ENCODE measurements around the gene PSMC3. TPM values are rescaled to one million over a fixed set of nuclear protein-coding genes. Genes with fewer than 3 reads are reported as not detected.

PSMC3 gene
- total RNA-seq, 2 donors from 2014 or later = 99.2 to 133 TPM

DNA sequence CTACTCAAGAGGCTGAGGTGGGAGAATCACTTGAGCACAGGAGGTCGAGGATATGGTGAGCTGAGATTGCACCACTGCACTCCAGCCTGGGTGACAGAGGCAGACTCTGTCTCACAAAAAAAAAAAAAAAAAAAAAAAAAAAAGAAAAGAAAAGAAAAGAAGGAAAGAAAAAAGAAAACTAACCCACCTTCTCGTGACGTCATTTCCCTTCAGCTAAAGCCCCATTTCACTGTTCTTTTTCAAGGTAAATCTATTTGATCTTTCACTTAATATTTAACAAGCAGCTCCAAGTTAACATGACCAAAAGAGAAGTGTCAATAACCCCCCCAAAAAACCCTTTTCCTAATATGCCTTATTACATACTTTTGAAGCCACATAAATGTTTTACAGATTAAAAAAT lies 17.6 kb upstream of the PSMC3 start:
- DNase-seq (ENCODE audit: low spot score) = no peak
- Histone ChIP-seq H3K4me1 (replicated peaks) (no peaks in the 10 kb centered on the region), H3K36me3 (no peaks in the 10 kb centered on the region), H3K27ac (no peak overlapping the region), H3K27me3 (replicated peaks; ENCODE audit: insufficient read depth) (no peaks in the 10 kb centered on the region), H3K4me3 (no peak overlapping the region), H3K9me3 (no peaks in the 10 kb centered on the region)
- WGBS = 84% methylated on average over 3 of the region's 3 CpGs
- TF ChIP-seq POLR2AphosphoS5 (IDR thresholded peaks at IDR 0.05) (no peak), POLR2A (IDR thresholded peaks at IDR 0.05) (no peak)
- TF ChIP-seq, protein P1, sequence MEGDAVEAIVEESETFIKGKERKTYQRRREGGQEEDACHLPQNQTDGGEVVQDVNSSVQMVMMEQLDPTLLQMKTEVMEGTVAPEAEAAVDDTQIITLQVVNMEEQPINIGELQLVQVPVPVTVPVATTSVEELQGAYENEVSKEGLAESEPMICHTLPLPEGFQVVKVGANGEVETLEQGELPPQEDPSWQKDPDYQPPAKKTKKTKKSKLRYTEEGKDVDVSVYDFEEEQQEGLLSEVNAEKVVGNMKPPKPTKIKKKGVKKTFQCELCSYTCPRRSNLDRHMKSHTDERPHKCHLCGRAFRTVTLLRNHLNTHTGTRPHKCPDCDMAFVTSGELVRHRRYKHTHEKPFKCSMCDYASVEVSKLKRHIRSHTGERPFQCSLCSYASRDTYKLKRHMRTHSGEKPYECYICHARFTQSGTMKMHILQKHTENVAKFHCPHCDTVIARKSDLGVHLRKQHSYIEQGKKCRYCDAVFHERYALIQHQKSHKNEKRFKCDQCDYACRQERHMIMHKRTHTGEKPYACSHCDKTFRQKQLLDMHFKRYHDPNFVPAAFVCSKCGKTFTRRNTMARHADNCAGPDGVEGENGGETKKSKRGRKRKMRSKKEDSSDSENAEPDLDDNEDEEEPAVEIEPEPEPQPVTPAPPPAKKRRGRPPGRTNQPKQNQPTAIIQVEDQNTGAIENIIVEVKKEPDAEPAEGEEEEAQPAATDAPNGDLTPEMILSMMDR (IDR thresholded peaks at IDR 0.05) = no peak
- intact Hi-C loops (cut with DNase I) = no loop called here

DNA sequence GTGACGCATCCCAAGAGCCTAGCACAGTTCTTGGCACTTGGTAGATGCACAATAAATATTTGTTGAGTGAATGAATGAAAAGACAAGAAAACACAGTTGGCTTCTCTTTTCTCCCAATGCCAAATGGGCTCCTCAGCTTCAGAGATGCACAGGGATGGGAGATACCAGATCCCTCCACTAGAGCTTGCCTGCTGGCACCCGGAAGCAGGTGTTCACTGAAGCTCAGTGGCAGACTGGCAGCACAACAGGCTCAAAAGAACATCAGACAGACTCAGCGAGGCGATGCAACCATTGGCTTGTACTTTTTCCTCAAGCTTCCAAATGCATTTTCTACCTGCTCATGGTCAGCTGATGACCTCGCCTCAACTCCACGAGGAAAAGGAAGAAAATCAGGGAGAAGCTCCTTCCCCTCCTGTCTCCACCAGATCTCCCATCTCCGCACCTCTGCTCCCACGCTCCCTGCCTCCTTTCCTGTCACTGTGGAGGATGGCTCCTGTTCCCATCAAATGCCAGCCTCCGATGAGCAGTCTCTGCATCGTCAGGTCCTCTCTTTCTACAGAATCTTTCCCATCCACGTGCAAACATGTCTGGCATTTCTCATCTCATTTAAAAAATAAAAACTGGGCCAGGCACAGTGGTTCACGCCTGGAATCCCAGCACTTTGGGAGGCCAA lies 16.9 kb upstream of the PSMC3 start:
- no peaks in the 10 kb centered on the region for H3K4me1 ChIP-seq (replicated peaks)
- no peak overlapping the region for H3K4me3 ChIP-seq
- H3K9me3 ChIP-seq = no peaks in the 10 kb centered on the region
- H3K36me3 ChIP-seq = no peaks in the 10 kb centered on the region
- no peak for TF ChIP-seq POLR2A (IDR thresholded peaks at IDR 0.05)
- TF ChIP-seq, protein P1 (IDR thresholded peaks at IDR 0.05) = no peak
- no peak for TF ChIP-seq POLR2AphosphoS5 (IDR thresholded peaks at IDR 0.05)
- intact Hi-C loops (cut with DNase I) = no loop called here
- no peaks in the 10 kb centered on the region for H3K27me3 ChIP-seq (replicated peaks; ENCODE audit: insufficient read depth)
- WGBS = 86% methylated on average over 12 of the region's 12 CpGs
- DNase-seq (ENCODE audit: low spot score) = no peak
- H3K27ac ChIP-seq = no peak overlapping the region

DNA sequence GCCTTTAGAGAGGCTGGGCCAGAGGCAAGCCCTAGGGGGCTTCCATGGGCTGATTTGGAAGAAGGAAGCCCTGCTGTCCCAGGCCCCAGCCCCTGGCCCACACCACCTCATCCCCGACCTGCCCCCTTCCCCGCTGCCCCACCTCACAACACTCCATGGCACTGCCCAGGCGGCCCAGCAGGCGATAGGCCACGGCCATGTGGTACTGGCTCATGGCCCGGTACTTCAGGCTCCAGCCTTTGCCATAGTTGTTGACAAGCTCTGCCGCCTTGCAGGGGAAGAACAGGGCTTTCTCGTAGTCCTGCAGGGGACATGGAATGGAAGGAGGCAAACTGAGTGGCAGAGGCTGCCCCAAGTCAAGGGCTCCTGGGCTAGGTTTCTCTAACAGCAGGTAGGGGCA lies 16.3 kb upstream of the PSMC3 start:
- no peak overlapping the region for H3K27ac ChIP-seq
- H3K9me3 ChIP-seq = no peaks in the 10 kb centered on the region
- H3K27me3 ChIP-seq (replicated peaks; ENCODE audit: insufficient read depth) = no peaks in the 10 kb centered on the region
- 93% methylated on average over 8 of the region's 8 CpGs for WGBS
- H3K36me3 ChIP-seq = no peaks in the 10 kb centered on the region
- DNase-seq (ENCODE audit: low spot score) = no peak
- TF ChIP-seq POLR2AphosphoS5 (IDR thresholded peaks at IDR 0.05) = no peak
- TF ChIP-seq, protein P1 (IDR thresholded peaks at IDR 0.05) = no peak
- no peak for TF ChIP-seq POLR2A (IDR thresholded peaks at IDR 0.05)
- H3K4me3 ChIP-seq = no peak overlapping the region
- no peaks in the 10 kb centered on the region for H3K4me1 ChIP-seq (replicated peaks)
- intact Hi-C loops (cut with DNase I) = no loop called here

DNA sequence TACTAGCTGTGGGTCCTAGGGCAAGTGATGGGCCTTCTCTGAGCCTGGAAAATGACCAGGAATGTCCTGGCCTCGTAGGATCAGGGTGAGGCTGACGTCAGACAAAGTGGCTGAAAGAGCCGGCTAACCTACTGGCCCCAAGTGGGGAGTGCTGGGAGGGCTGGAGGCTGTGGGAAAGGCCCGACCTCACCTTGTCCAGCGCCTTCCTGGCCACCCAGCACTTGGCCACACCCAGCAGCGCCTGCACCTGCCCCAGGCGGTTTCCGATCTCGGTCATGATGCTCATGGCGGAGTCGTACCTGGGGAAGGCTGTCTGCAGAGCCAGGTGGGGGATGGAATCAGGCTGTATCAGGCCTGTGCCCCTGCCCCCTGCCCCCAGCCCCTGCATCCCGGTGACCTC lies 15.2 kb upstream of the PSMC3 start:
- H3K27me3 ChIP-seq (replicated peaks; ENCODE audit: insufficient read depth) = no peaks in the 10 kb centered on the region
- 85% methylated on average over 12 of the region's 12 CpGs for WGBS
- TF ChIP-seq, protein P1 (IDR thresholded peaks at IDR 0.05) = no peak
- TF ChIP-seq POLR2AphosphoS5 (IDR thresholded peaks at IDR 0.05) = no peak
- TF ChIP-seq POLR2A (IDR thresholded peaks at IDR 0.05) = no peak
- H3K36me3 ChIP-seq = no peaks in the 10 kb centered on the region
- H3K9me3 ChIP-seq = no peaks in the 10 kb centered on the region
- intact Hi-C loops (cut with DNase I) = no loop called here
- H3K27ac ChIP-seq = no peak overlapping the region
- no peaks in the 10 kb centered on the region for H3K4me1 ChIP-seq (replicated peaks)
- no peak for DNase-seq (ENCODE audit: low spot score)
- H3K4me3 ChIP-seq = no peak overlapping the region

DNA sequence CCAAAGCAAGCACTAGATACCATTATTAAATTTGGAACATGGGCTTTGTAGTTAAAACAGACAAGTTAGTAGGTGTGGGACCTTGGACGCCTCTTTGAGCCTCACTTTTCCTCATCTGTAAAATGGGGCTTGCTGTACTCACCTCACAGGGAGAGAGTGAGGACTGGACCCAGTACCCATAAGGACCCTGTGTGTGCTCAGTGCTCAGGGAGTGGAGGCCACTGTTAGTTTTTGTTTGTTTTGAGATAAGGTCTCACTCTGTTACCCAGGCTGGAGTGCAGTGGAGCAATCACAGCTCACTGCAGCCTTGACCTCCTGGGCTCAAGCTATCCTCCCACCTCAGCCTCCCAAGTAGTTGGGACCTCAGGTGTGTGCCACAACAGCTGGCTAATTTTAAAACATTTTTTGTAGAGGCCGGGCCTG lies 13.8 kb upstream of the PSMC3 start:
- no peak for DNase-seq (ENCODE audit: low spot score)
- H3K27me3 ChIP-seq (replicated peaks; ENCODE audit: insufficient read depth) = no peaks in the 10 kb centered on the region
- H3K4me3 ChIP-seq = no peak overlapping the region
- TF ChIP-seq POLR2A (IDR thresholded peaks at IDR 0.05) = no peak
- no peak for TF ChIP-seq POLR2AphosphoS5 (IDR thresholded peaks at IDR 0.05)
- TF ChIP-seq, protein P1 (IDR thresholded peaks at IDR 0.05) = no peak
- intact Hi-C loops (cut with DNase I) = no loop called here
- no peak overlapping the region for H3K27ac ChIP-seq
- 63% methylated on average over 2 of the region's 2 CpGs for WGBS
- no peaks in the 10 kb centered on the region for H3K4me1 ChIP-seq (replicated peaks)
- H3K9me3 ChIP-seq = no peaks in the 10 kb centered on the region
- no peaks in the 10 kb centered on the region for H3K36me3 ChIP-seq
